ENCODE measurements around the gene NUCB2. TPM values are rescaled to one million over a fixed set of nuclear protein-coding genes. Genes with fewer than 3 reads are reported as not detected.
A peak's percentile ranks its signal among the peaks of the same experiment; 100 is the strongest.

Gene NUCB2
- polyA plus RNA-seq, 2 of the 4 experiments (the other 2 are of a cell fraction) = 36.7 to 92.5 TPM

GRCh38 chr11:17351510-17352176 lies 75.1 kb downstream of the NUCB2 start, which contains the start of gene NCR3LG1 (continued):
- TF ChIP-seq USF2 (IDR thresholded peaks at IDR 0.05) (peak; percentile 33; the same call in 1 of the 2 replicates), REST (IDR thresholded peaks at IDR 0.05) (peak; percentile 51; the same call in 1 of the 2 replicates), HOXA7 (CRISPR knock-in tag; IDR thresholded peaks at IDR 0.05) (no peak), SMC3 (IDR thresholded peaks at IDR 0.05) (no peak), HEYL (CRISPR knock-in tag; IDR thresholded peaks at IDR 0.05) (no peak), PBX3 (IDR thresholded peaks at IDR 0.05) (no peak), MAFK (IDR thresholded peaks at IDR 0.05; ENCODE audit: partially characterized antibody) (no peak), HES2 (IDR thresholded peaks at IDR 0.05) (no peak), HMGXB4 (CRISPR knock-in tag; IDR thresholded peaks at IDR 0.05; ENCODE audit: borderline replicate concordance) (no peak), JUN (IDR thresholded peaks at IDR 0.05) (no peak), RNF2 (IDR thresholded peaks at IDR 0.05; ENCODE audit: borderline replicate concordance, low read depth) (no peak), KDM1A (IDR thresholded peaks at IDR 0.05; ENCODE audit: low read depth) (no peak), JUNB (IDR thresholded peaks at IDR 0.05) (no peak), CTCF (IDR thresholded peaks at IDR 0.05) (no peak), ZNF302 (CRISPR knock-in tag; IDR thresholded peaks at IDR 0.05) (no peak), ELK1 (IDR thresholded peaks at IDR 0.05; ENCODE audit: low read depth, low read length) (no peak), ATOH8 (CRISPR knock-in tag; IDR thresholded peaks at IDR 0.05; ENCODE audit: low read depth) (no peak), POLR2A (IDR thresholded peaks at IDR 0.05; ENCODE audit: low read length) (no peak), CBX2 (IDR thresholded peaks at IDR 0.05; ENCODE audit: borderline replicate concordance, low read depth) (no peak), E2F6 (IDR thresholded peaks at IDR 0.05; ENCODE audit: borderline replicate concordance, low read depth) (peak; percentile 69; the same call in 1 of the 2 replicates), NFE2L2 (conservative IDR thresholded peaks at IDR 0.05; ENCODE audit: low read length) (no peak), CEBPB (IDR thresholded peaks at IDR 0.05) (peak in 1 of 2 experiments; percentile 70; a peak in 2 of 4 replicates), RFX5 (IDR thresholded peaks at IDR 0.05) (no peak), HOXB5 (CRISPR knock-in tag; IDR thresholded peaks at IDR 0.05) (no peak), HDAC2 (IDR thresholded peaks at IDR 0.05) (no peak), NR3C1 (IDR thresholded peaks at IDR 0.05) (no peak), GATA3 (IDR thresholded peaks at IDR 0.05; ENCODE audit: borderline replicate concordance) (no peak), ZSCAN20 (CRISPR knock-in tag; IDR thresholded peaks at IDR 0.05) (no peak), TP53 (CRISPR knock-in tag; IDR thresholded peaks at IDR 0.05) (no peak), POLR2AphosphoS2 (conservative IDR thresholded peaks at IDR 0.05; ENCODE audit: low read length) (no peak), ZFP36 (IDR thresholded peaks at IDR 0.05; ENCODE audit: borderline replicate concordance, partially characterized antibody) (no peak)
